Epithelial cell of esophagus (primary cell): Measurements from ENCODE around the gene MYLK.

Source experiments
- DNase-seq: peaks from one replicate; pipeline ENCODE4 v3.0.0; 2010; ENCODE audit warnings: low read depth
- H3K4me3 ChIP-seq: 2 replicates; pipeline ENCODE4 v1.5.1; 2011; ENCODE audit warnings: mild to moderate bottlenecking, low read length, control low read depth
- TF ChIP-seq, protein P1 (sequence below): IDR thresholded peaks from 2 replicates; pipeline ENCODE4 v1.5.1; 2011; ENCODE audit warnings: low read depth, mild to moderate bottlenecking, low read length, control low read depth, inconsistent platforms; ENCODE audit not compliant: insufficient read depth; ENCODE audit errors: missing control alignments

MYLK gene

DNA sequence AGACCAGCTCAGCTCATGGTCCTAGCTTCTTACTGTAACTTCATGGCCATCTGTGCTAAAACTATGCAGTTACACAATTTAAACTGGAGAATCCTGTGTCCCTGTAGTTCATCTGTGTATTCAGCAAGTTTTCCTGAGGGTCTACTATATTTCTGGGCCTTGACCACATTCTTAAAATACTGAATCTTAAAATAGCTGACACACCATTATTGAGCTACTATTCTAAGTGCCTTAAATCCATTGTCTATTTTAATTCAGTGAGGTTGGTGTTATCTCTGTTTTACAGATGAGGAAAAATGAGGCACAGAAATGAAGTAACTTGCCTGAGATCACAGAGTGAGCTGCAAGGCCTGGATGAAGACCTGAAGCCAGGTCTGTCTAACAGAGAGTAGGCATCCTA is 22.0 kb downstream of the MYLK start:
- DNase-seq, result no peak
- no peak overlapping the region for H3K4me3 ChIP-seq
- TF ChIP-seq, protein P1, sequence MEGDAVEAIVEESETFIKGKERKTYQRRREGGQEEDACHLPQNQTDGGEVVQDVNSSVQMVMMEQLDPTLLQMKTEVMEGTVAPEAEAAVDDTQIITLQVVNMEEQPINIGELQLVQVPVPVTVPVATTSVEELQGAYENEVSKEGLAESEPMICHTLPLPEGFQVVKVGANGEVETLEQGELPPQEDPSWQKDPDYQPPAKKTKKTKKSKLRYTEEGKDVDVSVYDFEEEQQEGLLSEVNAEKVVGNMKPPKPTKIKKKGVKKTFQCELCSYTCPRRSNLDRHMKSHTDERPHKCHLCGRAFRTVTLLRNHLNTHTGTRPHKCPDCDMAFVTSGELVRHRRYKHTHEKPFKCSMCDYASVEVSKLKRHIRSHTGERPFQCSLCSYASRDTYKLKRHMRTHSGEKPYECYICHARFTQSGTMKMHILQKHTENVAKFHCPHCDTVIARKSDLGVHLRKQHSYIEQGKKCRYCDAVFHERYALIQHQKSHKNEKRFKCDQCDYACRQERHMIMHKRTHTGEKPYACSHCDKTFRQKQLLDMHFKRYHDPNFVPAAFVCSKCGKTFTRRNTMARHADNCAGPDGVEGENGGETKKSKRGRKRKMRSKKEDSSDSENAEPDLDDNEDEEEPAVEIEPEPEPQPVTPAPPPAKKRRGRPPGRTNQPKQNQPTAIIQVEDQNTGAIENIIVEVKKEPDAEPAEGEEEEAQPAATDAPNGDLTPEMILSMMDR, result no peak

DNA sequence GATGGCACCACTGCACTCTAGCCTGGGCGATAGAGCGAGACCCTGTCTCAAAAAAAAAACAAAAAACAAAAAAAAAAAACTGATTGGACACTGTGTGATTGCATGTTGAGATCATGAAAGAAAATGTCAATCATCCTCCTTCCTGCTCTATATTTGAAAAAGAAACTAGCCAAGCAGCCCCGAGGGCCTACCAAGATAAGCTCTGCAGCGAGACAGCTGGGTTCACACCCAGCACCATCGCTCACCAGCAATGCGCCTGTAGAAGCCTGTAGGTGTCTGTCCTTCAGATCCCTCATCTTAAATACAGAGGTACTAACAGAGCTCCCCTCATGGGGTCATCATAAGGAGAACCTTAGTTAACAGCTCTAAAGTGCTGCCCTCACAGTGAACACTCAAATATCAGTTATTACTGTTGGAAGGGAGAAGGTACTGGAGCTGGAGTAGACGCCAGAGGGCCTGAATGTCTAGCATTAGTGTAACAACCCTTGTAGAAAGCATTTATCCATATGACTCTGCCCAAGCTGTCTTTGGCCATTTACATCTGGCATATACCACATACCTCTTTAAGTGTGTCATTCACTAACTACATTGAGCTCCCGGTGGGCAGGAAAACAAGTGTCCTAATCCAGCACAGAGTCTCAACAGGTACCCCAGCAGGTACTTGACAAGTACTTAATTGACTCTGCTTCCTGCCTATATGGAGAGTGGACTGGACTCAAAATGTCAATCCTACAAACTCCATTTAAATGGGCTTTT is 22.9 kb downstream of the MYLK start:
- TF ChIP-seq, protein P1, result no peak
- peak; percentile 49 for DNase-seq
- H3K4me3 ChIP-seq, result no peak overlapping the region

DNA sequence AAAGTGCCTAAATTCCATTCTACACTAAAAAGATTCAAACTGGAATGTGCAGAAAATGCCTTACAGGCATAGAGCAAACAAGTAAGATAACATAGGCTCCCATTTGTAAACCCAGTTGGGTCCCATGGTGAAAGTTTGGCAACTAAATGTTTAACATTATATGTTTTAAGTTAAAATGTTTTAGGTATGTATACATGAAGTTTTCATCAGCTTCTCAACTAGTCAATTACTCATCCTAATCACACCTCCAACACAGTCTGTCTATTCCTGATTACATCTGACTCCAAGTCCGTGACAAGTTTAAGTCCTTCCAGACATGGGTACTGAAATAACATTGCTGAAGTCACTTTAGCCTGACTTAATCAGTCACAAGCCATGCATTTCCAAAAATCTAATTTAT is 25.0 kb downstream of the MYLK start:
- H3K4me3 ChIP-seq, result no peak overlapping the region
- DNase-seq, result no peak

DNA sequence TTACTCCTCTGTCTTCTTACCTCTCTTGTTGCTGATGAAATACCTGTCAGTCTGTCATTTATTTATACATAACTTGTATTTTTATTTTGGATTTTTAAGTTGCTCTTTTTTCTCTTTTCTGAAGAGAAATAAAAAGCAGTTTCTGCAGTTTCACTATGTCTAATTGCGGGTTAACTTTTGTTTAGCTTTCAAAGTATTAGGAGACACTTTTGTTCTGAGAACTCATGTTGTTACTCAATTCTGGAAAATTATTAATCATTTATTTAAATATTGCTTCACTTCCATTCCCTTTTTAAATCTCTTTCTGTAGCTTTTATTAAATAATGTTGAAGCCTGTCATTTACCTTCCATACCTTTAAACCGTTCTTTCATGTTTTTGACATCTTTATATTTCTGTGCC is 29.2 kb downstream of the MYLK start:
- TF ChIP-seq, protein P1, result no peak
- no peak overlapping the region for H3K4me3 ChIP-seq
- DNase-seq, result no peak

More for the DNA sequence above, 25.0 kb downstream of the MYLK start:
- TF ChIP-seq, protein P1, result no peak

DNA sequence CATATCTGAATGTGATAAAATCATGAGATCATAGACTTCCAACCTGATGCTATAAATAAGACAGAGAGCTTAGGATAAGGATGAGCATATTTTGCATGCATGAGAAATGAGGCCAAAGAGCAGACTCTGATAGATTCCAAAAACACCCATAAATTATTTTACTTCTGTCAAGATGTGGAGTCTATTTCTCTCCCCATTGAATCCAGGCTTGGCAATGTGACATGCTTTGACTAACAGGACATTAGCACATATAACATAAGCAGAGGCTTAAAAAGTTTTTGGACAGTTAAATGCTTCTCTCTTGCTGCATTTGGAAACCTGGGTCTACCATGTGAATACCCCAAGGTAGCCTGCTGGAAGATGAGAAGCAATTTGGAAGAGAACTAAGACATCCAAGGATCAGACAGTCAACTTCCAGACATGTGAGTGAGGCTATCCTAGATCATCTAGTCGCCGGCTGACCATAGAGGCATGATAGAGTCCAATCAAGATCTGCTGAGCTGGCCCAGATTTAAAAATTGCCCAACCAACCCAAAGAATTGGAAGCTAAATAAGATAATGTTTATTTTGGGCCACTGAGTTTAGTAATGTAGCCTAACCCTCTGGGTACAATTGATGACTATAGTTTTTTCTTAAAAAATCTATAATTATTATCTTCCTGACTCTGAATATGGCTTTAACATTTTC is 30.3 kb downstream of the MYLK start:
- no peak for DNase-seq
- no peak overlapping the region for H3K4me3 ChIP-seq
- TF ChIP-seq, protein P1, result no peak

DNA sequence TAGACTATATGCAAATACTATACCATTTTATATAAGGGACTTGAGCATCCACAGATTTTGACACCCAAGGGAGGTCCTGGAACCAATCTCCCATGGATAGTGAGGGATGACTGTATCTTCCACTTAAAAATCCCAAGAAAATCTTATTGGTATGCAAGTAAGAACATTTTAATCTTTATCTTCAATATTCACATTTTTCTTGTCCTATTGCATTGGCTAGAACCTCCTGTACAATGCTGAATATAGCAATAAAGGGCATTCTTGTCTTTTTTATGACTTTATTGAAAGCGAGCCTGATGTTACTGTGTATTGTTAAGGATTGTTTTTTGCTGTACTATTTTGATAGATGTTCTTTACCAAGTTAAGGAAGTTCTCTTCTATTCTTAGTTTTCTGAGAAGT is 36.9 kb downstream of the MYLK start:
- TF ChIP-seq, protein P1, result no peak
- DNase-seq, result no peak
- no peak overlapping the region for H3K4me3 ChIP-seq
